ENCODE results near the gene ZDHHC7. TPM values are rescaled to one million over a fixed set of nuclear protein-coding genes. Genes with fewer than 3 reads are reported as not detected.

The ZDHHC7 gene
- total and polyA plus RNA-seq, 9 of the 15 experiments (the other 6 are each of a cell fraction or from before 2014, with no cell fraction given), result 1.7 to 49.7 (median 37.4) TPM

GRCh38 chr16:84930298-84931106, 80.8 kb downstream of the ZDHHC7 start (continued):
- 0 out of 2 replicates have a peak, but pooled peaks have one; percentile 2 for TF ChIP-seq THRB (CRISPR knock-in tag; conservative IDR thresholded peaks at IDR 0.05)
- no peak for TF ChIP-seq BRCA1 (IDR thresholded peaks at IDR 0.05)
- TF ChIP-seq BRCA1 (CRISPR knock-in tag; IDR thresholded peaks at IDR 0.05), result no peak
- TF ChIP-seq CREB3L1 (IDR thresholded peaks at IDR 0.05; ENCODE audit: borderline replicate concordance, low read depth), result 0 out of 2 replicates have a peak, but pooled peaks have one; percentile 3
- no peak for TF ChIP-seq MEIS2 (IDR thresholded peaks at IDR 0.05; ENCODE audit: partially characterized antibody)
- TF ChIP-seq ZBTB43 (CRISPR knock-in tag; IDR thresholded peaks at IDR 0.05), result no peak
- no peak; the same call in 1 of the 2 replicates for TF ChIP-seq ZBTB5 (IDR thresholded peaks at IDR 0.05)
- peak; percentile 44; the same call in 1 of the 2 replicates for TF ChIP-seq PHF21A (IDR thresholded peaks at IDR 0.05; ENCODE audit: borderline replicate concordance, low read depth)
- no peak for TF ChIP-seq CREB1 (IDR thresholded peaks at IDR 0.05)
- no peak for TF ChIP-seq CREB1 (CRISPR knock-in tag; IDR thresholded peaks at IDR 0.05)
- peak in 1 of 2 experiments; percentile 62; a peak in 1 of 4 replicates for TF ChIP-seq MNT (conservative IDR thresholded peaks at IDR 0.05)
- TF ChIP-seq GATAD2A (IDR thresholded peaks at IDR 0.05), result peak; percentile 97
- no peak for TF ChIP-seq ZKSCAN1 (IDR thresholded peaks at IDR 0.05; ENCODE audit: low read depth, low read length)
- TF ChIP-seq PRDM10 (IDR thresholded peaks at IDR 0.05; ENCODE audit: partially characterized antibody), result peak; percentile 9
- peak; percentile 78 for TF ChIP-seq TEAD4 (IDR thresholded peaks at IDR 0.05; ENCODE audit: low read length)
- TF ChIP-seq TEAD4 (CRISPR knock-in tag; IDR thresholded peaks at IDR 0.05; ENCODE audit: borderline replicate concordance), result no peak

Measured in K562 (cell line).